Erythroblast (primary cell): Measurements from ENCODE around the gene SHANK3.

ENCODE experiments used
- DNase-seq, 2 experiments: peaks; one replicate each; lab custom pipeline; 2025; lab: John Stamatoyannopoulos, UW
- GATA1 ChIP-seq: IDR thresholded peaks from 2 replicates; pipeline ENCODE4 v1.6.1; 2011; ENCODE audit warnings: low read depth, mild to moderate bottlenecking, control low read depth, low read length, moderate library complexity
- POLR2A ChIP-seq: IDR thresholded peaks from 2 replicates; pipeline ENCODE4 v1.6.1; 2011; ENCODE audit warnings: mild to moderate bottlenecking, low read length

SHANK3 gene

DNA sequence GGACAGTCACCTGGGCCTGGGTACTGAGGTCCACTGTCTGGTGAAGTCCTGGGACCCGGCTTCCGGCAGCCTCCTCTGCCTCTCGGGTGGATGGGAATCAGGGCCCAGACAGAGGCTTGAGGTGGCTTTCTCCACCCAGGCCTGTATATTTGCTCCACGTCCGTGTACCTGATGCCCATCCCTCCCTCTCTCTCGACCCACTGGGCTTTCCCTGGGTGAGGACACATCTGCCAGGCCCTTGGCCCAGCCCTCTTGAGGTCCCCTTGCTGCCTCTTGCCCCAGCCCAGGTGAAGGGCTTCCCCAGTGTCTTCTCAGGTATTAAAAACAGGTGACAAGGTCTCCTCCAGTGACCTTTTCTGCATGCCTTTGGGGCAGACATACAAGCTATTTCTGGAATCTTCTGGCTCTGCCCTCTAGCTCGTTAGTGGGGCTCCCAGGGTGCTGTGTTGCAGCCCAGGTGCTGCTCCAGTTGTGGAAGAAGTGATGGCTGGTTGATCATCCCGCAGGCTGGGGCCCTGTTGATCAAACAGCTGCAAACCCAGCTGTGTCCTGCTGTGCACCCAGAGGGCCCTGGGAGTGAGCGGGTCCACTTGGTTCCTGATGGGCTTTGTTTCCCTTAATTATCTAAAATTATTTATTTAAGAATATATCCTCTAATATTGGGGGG, 39.9 kb downstream of the SHANK3 start:
- no peak for TF ChIP-seq GATA1
- no peak for TF ChIP-seq POLR2A
- no peak for DNase-seq

DNA sequence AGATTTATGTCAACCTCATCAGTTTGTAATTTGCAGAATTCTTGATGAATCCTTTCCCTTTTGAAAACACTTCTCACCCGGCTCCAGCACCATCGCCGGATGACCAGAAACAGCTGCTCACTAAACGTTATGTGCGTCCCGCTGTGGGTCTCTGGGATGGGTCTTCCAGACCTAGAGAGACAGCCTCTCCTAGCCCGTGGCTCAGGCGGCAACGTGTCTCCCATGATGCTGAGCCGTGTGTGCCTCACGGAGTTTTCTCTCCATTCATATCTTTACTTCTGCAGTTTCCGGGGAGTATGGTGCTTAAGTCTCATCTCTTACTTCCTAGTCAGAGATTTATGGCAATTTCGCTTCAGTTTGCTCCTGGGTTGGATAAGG, 40.4 kb downstream of the SHANK3 start:
- TF ChIP-seq GATA1 (no peak), POLR2A (no peak)
- no peak for DNase-seq

DNA sequence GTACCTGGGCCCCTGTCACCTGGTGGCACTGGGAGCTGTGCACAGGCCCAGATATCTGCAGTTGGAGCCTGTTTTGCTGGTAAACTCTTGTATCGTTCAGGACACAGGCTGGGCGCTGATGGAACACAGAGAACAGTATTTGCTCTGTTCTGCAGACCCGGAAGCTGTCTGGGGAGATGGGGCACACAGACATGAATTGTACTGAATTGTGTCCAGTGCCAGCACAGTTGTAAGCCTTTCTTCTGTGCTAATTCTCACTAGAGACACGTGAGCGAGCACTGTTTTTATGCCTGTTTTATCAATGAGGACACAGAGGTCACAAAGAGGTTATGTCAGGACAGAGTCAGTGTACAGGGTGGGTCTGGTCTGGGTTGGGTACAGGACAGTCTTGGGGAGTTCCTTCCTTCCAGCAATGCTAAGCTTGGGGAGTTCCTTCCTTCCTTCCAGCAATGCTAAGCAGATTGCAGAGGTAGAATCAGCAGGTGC, 41.0 kb downstream of the SHANK3 start:
- no peak for TF ChIP-seq GATA1
- TF ChIP-seq POLR2A = no peak
- DNase-seq = no peak

DNA sequence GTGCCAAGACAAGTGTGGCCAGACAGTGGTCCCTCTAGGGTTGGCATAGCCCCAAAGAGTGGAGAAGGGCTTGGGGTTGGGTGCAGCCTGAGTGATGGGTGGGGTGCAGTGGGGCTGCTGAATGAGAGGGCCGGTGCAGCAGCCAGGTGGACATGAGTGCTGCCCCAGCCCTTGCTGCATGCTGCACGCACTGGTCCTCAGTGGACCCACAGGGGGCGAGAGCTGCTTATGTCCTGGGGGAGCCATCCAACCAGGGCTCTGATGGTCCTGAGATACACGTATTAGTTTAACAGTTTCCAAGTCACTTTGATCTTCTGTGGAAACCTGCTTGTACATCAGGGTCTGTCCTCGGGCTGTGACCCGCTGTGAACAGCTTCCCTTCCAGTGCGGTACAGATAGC, 41.5 kb downstream of the SHANK3 start:
- TF ChIP-seq POLR2A (no peak), GATA1 (no peak)
- DNase-seq = no peak

DNA sequence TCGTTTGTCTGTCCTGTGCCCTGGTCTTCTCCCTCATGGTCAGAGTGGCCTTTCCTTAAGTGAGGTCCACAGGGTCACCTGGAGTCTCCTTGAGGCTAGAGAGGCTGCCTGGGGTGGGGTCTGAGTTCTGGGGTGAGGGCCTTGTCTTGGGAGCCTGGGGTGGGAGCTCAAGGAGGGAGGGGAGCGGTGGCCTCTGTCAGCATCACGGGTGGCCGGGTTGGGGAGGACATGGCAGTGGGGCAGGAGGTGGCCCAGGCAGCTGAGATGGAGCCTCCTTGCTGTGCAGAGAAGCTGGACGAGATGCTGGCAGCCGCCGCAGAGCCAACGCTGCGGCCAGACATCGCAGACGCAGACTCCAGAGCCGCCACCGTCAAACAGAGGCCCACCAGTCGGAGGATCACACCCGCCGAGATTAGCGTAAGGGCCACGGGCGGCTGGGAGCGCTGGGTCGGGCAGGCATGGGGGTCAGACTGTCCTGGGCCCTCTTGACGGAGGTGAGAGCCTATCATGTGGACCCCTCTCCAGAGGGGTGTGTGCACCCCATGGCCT, 42.1 kb downstream of the SHANK3 start:
- DNase-seq = no peak
- TF ChIP-seq GATA1 = no peak
- no peak for TF ChIP-seq POLR2A

DNA sequence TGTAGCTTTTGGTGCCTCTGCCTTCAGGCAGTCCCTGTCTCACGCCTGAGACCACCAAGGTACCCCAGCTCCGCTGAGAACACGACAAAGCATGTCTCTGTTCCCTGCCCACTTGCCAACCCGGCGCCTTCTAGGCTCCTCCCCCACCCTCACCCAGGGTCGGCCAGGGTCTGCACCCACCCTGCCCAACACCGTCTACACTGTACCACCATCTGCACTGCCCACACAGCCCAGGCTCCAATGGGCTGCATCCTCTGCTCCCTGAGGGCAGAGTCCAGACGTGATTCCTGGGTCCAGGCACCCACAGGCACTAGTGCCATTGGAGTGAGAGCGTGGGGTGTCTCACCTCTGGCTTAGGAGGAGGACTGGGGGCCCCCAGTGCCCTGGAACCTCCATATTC, 42.6 kb downstream of the SHANK3 start:
- no peak for DNase-seq
- no peak for TF ChIP-seq GATA1
- TF ChIP-seq POLR2A = no peak

DNA sequence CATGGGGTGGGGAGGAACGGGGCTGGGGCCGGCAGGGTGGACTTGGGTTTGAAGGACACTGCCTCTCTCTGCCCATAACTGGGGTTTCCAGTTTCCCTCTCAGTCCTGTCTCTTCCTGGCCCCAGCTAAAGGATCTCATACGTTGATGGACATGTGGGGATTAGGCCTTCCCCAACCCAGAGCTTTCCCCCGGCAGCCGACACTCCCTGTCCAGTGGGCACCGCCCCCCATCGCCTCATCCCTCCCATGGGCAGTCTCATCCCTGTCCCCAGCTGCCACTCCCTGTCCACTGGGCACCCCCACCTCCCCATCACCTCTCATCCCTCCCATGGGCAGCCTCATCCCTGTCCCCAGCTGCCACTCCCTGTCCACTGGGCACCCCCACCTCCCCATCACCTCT, 43.2 kb downstream of the SHANK3 start:
- TF ChIP-seq POLR2A (no peak), GATA1 (no peak)
- no peak for DNase-seq

DNA sequence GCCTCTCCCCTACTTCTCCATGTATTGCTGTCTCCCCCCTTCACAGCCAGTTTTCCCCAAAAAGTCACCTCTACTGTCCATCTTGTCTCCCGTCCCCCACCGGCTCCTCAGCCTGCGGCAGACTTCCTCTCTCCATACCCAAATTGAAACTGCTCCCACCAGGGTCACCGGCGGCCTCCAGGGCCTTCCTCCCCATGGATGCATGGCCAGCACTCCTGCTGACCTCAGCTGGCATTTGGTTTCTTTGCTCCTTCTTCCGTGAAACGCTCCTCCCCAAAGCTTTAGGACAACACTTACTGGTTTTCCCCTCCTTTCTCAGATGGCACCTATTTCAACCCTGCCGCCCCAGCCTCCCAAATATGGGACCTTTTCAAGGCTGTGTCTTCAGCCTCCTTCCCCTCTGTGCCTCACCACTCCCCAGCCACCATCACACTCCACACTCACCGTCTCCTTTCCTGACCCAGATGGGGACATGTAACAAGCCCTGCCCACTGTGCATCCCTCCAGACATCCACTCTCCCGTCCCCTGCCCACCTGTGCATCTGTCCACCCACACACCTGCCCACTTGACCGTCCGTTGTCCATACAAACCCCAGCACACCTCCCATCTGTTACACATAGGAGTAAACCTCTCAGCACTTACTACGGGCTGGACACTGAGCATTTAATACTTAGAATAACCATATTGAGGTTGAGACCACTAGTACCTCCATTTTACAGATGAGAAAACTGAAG, 43.8 kb downstream of the SHANK3 start:
- no peak for DNase-seq
- TF ChIP-seq POLR2A (no peak), GATA1 (no peak)

DNA sequence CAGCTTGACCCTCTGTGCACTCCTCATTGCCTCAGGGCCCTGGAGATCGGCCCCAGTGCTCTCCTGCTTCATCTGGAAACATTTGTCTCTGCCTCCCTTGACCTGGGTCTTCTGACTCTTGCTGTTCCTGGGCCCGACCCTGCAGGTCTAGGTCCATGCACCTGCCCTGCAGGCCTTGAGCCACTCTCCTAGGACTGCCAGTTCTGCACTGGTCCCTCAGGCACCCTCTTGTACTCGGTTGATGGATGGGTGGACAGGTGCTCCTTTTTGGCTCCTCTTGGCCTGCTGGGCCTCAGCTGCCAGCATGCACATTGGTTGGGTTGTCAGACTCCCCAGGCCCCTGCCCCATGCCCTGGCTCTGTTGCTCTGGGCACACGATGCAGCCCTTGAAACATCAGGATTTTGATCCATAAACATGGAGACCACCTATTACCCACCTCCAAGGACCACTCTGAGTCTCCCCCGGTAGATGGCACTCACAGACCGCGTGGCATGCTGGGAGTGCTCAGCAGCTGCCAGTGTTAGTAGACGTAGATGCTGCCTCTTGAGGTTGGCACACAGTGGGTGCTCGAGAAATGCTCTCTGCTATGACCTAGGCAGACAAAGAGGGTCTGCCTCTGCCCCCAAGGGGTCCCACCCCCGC, 45.2 kb downstream of the SHANK3 start:
- TF ChIP-seq GATA1 = no peak
- TF ChIP-seq POLR2A = no peak
- DNase-seq = no peak

DNA sequence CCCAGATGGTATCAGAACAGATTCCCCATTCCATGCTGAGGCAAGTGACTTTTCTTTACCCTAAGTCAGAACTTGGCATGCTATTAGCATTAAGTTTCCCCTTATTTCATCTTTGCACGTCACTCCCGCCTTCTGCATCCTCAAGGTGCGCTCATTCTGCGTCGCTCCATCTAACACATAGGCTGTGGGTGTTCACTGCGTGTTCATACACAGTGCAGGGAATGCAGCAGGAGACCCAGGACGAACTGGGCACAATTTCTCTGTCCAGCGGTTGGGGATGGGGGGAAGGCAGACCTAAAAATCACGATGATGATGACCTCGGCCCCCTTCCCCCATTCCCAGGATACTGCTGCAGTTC, 45.7 kb downstream of the SHANK3 start:
- DNase-seq = no peak
- TF ChIP-seq GATA1 = no peak
- no peak for TF ChIP-seq POLR2A

DNA sequence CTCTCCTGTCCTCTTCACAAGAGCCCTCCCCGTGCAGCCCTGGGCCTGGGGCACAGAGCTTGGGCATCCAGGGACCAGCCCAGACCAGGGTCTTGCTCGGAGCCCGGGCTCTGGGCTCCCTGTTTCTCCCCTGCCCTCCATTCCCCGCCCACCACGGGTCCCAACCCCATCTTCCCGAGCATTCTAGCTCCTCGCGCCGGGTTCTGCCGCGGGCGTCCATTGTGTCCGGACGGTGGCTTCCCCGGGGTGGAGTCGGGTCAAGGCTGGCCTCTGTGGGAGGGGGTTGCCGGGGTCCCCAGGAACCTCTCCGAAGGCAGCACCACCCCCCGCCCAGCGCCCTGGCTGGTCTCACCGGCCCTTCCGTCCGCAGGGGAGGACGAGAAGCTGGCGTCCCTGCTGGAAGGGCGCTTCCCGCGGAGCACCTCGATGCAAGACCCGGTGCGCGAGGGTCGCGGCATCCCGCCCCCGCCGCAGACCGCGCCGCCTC, 47.2 kb downstream of the SHANK3 start:
- no peak for DNase-seq
- TF ChIP-seq GATA1 (no peak), POLR2A (no peak)

DNA sequence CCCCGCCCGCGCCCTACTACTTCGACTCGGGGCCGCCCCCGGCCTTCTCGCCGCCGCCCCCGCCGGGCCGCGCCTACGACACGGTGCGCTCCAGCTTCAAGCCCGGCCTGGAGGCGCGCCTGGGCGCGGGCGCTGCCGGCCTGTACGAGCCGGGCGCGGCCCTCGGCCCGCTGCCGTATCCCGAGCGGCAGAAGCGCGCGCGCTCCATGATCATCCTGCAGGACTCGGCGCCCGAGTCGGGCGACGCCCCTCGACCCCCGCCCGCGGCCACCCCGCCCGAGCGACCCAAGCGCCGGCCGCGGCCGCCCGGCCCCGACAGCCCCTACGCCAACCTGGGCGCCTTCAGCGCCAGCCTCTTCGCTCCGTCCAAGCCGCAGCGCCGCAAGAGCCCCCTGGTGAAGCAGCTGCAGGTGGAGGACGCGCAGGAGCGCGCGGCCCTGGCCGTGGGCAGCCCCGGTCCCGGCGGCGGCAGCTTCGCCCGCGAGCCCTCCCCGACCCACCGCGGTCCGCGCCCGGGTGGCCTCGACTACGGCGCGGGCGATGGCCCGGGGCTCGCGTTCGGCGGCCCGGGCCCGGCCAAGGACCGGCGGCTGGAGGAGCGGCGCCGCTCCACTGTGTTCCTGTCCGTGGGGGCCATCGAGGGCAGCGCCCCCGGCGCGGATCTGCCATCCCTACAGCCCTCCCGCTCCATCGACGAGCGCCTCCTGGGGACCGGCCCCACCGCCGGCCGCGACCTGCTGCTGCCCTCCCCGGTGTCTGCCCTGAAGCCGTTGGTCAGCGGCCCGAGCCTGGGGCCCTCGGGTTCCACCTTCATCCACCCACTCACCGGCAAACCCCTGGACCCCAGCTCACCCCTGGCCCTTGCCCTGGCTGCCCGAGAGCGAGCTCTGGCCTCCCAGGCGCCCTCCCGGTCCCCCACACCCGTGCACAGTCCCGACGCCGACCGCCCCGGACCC, 48.0 kb downstream of the SHANK3 start:
- DNase-seq = no peak
- TF ChIP-seq GATA1 (no peak), POLR2A (no peak)
